ENCODE data around the gene DLX4.

Gene DLX4

GRCh38 chr17:49987290-49987585, 18.2 kb downstream of the DLX4 start:
- no peak for DNase-seq (ENCODE audit: low read depth)

GRCh38 chr17:49987681-49988441, 18.9 kb downstream of the DLX4 start:
- DNase-seq (ENCODE audit: low read depth) = no peak

GRCh38 chr17:49989518-49989880, 20.5 kb downstream of the DLX4 start:
- no peak for DNase-seq (ENCODE audit: low read depth)

- no peak for DNase-seq (ENCODE audit: low read depth)
Observed at GRCh38 chr17:49990331-49990730, 21.3 kb downstream of the DLX4 start.

- DNase-seq (ENCODE audit: low read depth) = no peak
Observed at GRCh38 chr17:49990921-49991320, 21.9 kb downstream of the DLX4 start.

GRCh38 chr17:49991409-49991808, 22.4 kb downstream of the DLX4 start:
- DNase-seq (ENCODE audit: low read depth) = no peak

DNA sequence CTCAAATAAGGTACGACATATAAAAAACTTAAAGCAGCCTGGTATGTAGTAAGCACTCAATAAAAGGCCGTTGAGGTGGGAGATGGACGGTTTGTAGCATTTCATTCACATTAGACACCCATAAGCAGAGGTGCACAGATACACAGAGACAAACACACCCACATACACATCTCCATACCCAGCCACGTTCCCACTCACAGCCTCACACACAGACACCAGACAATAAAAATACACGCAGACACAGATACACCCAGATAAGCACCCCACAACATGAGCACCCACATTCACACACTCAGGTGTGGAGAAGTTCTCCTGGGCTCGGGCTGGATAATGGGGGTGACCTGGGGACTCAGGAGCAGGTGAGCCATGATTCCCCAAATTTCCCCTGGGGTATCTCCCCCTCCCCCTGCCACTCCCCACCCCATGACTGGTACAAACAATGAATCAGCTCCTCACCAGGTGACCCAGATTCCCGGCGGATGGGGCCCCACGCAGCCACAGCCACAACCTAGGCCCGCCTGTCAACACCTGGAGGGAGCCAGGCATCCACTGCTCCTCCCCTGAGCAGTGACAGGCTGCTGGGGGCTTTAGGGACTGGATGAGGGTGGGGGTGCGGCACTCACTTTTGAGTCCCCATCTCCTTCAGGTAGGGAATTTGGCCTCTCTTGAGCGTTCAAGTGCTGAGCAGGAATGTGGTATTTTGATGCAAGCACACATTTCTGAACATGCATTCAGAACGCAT, 23.4 kb downstream of the DLX4 start:
- DNase-seq (ENCODE audit: low read depth) = no peak

- DNase-seq (ENCODE audit: low read depth) = no peak
Observed at GRCh38 chr17:49992933-49993422, 24.0 kb downstream of the DLX4 start.

GRCh38 chr17:49993423-49994060, 24.6 kb downstream of the DLX4 start:
- no peak for DNase-seq (ENCODE audit: low read depth)

GRCh38 chr17:49994085-49995054, 25.4 kb downstream of the DLX4 start:
- no peak for DNase-seq (ENCODE audit: low read depth)

GRCh38 chr17:49995055-49995738, 26.2 kb downstream of the DLX4 start, which contains the start of gene DLX3:
TSS of gene DLX3 (minus strand) at chr17:49995224. CDS start at chr17:49994998, 226 bp downstream.
- peak; percentile 22 for DNase-seq (ENCODE audit: low read depth)

GRCh38 chr17:49996121-49996494, 27.1 kb downstream of the DLX4 start:
- DNase-seq (ENCODE audit: low read depth) = no peak

GRCh38 chr17:49996495-49997300, 27.7 kb downstream of the DLX4 start:
- no peak for DNase-seq (ENCODE audit: low read depth)

DNA sequence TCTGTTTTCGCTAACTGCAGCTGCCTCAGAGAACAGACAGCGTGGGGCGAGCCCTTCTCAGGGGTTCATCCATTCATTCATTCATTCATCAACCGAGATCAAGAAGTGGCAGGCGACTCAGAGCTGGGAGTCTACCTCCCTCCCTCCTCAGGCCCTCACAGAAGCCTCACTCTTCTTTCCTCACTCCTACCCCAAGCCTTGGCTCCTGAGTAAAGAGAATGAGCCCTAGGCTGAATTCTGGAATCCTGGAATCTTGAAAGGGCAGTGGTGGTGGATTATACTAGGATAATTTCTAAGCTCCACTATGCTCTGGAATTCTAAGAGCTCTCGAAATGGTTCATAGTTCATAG, 28.3 kb downstream of the DLX4 start:
- no peak for DNase-seq (ENCODE audit: low read depth)

- peak; percentile 34 for DNase-seq (ENCODE audit: low read depth)
Observed at GRCh38 chr17:49997773-49998703, 29.0 kb downstream of the DLX4 start.

DNA sequence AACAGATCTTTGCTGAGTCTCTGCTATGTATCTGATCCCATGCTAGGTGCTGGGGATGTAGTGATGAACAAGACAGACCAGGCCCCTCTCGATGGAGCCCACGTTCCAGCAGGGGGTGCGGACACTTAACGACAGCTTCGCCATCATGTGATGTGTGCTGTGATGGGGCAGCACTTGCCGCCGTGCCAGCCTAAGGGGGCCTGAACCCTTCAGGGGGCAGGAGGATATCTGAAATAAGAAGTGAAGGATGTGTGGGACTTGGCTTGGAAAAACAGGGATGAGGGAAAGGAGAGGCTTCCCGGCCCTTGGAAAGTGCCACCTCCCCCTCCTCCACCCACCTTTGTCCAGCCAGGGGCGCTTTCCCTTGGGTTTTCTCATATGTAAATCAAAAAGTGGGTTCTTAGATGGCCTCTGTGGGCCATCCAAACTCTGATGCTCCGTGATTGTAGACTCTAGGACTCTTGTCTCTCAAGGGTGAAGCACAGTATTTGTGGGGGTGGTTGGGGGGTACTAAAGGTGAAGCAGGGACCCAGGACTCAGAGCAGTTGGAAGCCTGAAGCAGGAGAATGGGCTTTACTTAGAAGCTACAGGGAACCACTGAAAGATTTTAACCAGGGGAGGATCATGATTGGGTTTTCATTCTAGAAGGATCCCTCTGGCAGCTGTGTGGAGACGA, 30.0 kb downstream of the DLX4 start:
- no peak for DNase-seq (ENCODE audit: low read depth)

- DNase-seq (ENCODE audit: low read depth) = no peak
Observed at GRCh38 chr17:50003911-50004310, 34.9 kb downstream of the DLX4 start.

DNA sequence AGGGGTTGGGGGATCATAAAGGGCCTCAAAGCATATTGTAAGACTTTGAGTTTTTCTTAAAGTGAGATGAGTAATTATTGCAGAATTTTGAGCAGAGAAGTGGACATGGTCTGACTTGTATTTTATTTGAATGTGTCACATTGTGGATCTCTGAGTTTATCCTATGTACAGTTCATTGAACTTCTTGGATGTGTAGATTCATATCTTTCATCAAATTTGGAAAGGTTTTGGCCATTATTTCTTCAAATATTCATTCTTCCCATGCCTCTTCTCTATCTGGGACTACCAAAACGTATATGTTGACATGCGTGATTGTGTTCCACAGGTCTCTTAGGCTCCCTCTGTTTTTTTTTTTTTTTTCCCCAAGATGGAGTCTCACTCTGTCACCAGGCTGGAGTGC, 40.3 kb downstream of the DLX4 start:
- DNase-seq (ENCODE audit: low read depth) = no peak

GRCh38 chr17:50013079-50013478, 44.1 kb downstream of the DLX4 start:
- DNase-seq (ENCODE audit: low read depth) = no peak

Measured in non-pigmented ciliary epithelial cell (primary cell).